Measurements from ENCODE around the gene CNBP. TPM values are rescaled to one million over a fixed set of nuclear protein-coding genes. Genes with fewer than 3 reads are reported as not detected.

CNBP gene
- total and polyA plus RNA-seq, 2 of the 13 experiments (the other 11 are each of a cell fraction or from before 2014, with no cell fraction given) = 282 to 354 TPM

DNA sequence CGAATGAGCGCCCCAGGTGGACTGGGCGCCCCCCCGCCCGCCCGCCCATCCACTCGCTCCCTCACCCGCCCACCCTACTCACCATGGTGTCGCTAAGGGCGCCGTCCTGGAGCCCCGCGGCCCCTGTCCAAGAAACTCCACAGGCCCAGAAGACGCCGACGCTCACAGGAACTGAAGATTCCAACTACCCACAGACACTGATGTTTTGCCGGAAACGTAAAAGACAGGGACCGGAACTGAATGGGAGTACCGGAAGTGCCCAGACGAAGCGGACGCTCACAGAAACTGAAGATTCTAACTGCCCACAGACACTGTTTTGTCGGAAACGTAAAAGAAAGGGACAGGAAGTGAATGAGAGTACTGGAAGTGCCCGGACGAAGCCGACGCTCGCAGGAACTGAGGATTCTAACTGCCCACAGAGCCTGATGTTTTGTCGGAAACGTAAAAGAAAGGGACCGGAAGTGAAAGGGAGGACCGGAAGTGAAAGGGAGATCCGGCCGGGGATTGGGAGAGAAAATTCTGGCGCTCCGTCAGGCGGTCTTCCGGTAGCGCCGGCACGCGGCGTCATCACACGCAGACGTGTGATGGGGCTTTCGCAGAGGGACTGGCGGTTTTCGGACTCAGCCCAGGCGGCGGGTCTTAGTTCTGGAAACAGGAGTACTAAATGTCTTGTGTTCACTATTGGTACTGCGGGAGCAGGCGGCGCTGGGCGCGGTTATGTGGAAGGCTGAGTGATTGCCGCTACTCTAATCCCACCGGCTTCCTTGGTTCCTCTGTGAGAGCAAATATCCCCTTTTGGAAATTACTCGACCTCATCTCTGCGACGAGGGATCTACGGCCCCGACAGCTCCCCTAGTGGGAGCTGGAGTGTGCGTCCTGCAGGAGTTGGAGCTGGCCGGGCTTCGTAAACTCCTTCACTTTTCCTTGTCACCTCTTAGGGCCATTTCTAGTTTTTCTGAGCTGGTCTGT is 22.5 kb downstream of the CNBP start, which contains the start of gene ISY1 (continued):
- TF ChIP-seq, protein P1, sequence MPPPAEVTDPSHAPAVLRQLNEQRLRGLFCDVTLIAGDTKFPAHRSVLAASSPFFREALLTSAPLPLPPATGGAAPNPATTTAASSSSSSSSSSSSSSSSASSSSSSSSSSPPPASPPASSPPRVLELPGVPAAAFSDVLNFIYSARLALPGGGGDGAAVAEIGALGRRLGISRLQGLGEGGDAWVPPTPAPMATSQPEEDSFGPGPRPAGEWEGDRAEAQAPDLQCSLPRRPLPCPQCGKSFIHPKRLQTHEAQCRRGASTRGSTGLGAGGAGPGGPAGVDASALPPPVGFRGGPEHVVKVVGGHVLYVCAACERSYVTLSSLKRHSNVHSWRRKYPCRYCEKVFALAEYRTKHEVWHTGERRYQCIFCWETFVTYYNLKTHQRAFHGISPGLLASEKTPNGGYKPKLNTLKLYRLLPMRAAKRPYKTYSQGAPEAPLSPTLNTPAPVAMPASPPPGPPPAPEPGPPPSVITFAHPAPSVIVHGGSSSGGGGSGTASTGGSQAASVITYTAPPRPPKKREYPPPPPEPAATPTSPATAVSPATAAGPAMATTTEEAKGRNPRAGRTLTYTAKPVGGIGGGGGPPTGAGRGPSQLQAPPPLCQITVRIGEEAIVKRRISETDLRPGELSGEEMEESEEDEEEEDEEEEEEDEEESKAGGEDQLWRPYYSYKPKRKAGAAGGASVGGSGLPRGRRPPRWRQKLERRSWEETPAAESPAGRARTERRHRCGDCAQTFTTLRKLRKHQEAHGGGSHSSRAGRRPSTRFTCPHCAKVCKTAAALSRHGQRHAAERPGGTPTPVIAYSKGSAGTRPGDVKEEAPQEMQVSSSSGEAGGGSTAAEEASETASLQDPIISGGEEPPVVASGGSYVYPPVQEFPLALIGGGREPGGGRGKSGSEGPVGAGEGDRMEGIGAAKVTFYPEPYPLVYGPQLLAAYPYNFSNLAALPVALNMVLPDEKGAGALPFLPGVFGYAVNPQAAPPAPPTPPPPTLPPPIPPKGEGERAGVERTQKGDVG (CRISPR knock-in tag; IDR thresholded peaks at IDR 0.05; ENCODE audit: borderline replicate concordance) = no peak
- TF ChIP-seq ZBTB7A (CRISPR knock-in tag; IDR thresholded peaks at IDR 0.05) = no peak
- 0 out of 2 replicates have a peak, but pooled peaks have one; percentile 57 for TF ChIP-seq ZNF761 (CRISPR knock-in tag; conservative IDR thresholded peaks at IDR 0.05)
- TF ChIP-seq, protein P2, sequence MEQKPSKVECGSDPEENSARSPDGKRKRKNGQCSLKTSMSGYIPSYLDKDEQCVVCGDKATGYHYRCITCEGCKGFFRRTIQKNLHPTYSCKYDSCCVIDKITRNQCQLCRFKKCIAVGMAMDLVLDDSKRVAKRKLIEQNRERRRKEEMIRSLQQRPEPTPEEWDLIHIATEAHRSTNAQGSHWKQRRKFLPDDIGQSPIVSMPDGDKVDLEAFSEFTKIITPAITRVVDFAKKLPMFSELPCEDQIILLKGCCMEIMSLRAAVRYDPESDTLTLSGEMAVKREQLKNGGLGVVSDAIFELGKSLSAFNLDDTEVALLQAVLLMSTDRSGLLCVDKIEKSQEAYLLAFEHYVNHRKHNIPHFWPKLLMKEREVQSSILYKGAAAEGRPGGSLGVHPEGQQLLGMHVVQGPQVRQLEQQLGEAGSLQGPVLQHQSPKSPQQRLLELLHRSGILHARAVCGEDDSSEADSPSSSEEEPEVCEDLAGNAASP (CRISPR knock-in tag; IDR thresholded peaks at IDR 0.05; ENCODE audit: borderline replicate concordance) = peak; percentile 58; the same call in 1 of the 2 replicates
- TF ChIP-seq ZNF709 (CRISPR knock-in tag; IDR thresholded peaks at IDR 0.05) = no peak
- TF ChIP-seq, protein P3, sequence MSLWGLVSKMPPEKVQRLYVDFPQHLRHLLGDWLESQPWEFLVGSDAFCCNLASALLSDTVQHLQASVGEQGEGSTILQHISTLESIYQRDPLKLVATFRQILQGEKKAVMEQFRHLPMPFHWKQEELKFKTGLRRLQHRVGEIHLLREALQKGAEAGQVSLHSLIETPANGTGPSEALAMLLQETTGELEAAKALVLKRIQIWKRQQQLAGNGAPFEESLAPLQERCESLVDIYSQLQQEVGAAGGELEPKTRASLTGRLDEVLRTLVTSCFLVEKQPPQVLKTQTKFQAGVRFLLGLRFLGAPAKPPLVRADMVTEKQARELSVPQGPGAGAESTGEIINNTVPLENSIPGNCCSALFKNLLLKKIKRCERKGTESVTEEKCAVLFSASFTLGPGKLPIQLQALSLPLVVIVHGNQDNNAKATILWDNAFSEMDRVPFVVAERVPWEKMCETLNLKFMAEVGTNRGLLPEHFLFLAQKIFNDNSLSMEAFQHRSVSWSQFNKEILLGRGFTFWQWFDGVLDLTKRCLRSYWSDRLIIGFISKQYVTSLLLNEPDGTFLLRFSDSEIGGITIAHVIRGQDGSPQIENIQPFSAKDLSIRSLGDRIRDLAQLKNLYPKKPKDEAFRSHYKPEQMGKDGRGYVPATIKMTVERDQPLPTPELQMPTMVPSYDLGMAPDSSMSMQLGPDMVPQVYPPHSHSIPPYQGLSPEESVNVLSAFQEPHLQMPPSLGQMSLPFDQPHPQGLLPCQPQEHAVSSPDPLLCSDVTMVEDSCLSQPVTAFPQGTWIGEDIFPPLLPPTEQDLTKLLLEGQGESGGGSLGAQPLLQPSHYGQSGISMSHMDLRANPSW (CRISPR knock-in tag; IDR thresholded peaks at IDR 0.05; ENCODE audit: borderline replicate concordance) = no peak
- peak; percentile 79 for TF ChIP-seq SP4 (CRISPR knock-in tag; IDR thresholded peaks at IDR 0.05)
- TF ChIP-seq MLLT10 (CRISPR knock-in tag; IDR thresholded peaks at IDR 0.05) = no peak
- no peak for TF ChIP-seq ZNF263 (CRISPR knock-in tag; IDR thresholded peaks at IDR 0.05)
- peak; percentile 57 for TF ChIP-seq TP53 (CRISPR knock-in tag; conservative IDR thresholded peaks at IDR 0.05)
- no peak for TF ChIP-seq SAFB2 (CRISPR knock-in tag; IDR thresholded peaks at IDR 0.05; ENCODE audit: borderline replicate concordance, low read depth)
- TF ChIP-seq SAP130 (CRISPR knock-in tag; IDR thresholded peaks at IDR 0.05; ENCODE audit: low read depth) = peak; percentile 89
- no peak for TF ChIP-seq SP1 (IDR thresholded peaks at IDR 0.05)
- TF ChIP-seq SP1 (CRISPR knock-in tag; IDR thresholded peaks at IDR 0.05) = peak; percentile 76
- TF ChIP-seq, protein P4, sequence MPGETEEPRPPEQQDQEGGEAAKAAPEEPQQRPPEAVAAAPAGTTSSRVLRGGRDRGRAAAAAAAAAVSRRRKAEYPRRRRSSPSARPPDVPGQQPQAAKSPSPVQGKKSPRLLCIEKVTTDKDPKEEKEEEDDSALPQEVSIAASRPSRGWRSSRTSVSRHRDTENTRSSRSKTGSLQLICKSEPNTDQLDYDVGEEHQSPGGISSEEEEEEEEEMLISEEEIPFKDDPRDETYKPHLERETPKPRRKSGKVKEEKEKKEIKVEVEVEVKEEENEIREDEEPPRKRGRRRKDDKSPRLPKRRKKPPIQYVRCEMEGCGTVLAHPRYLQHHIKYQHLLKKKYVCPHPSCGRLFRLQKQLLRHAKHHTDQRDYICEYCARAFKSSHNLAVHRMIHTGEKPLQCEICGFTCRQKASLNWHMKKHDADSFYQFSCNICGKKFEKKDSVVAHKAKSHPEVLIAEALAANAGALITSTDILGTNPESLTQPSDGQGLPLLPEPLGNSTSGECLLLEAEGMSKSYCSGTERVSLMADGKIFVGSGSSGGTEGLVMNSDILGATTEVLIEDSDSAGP (CRISPR knock-in tag; IDR thresholded peaks at IDR 0.05; ENCODE audit: borderline replicate concordance) = peak; percentile 61; the same call in 1 of the 2 replicates
- no peak for TF ChIP-seq ZNF563 (CRISPR knock-in tag; IDR thresholded peaks at IDR 0.05)
- no peak for TF ChIP-seq PHF5A (CRISPR knock-in tag; IDR thresholded peaks at IDR 0.05; ENCODE audit: low read depth, unreplicated experiment)
- TF ChIP-seq, protein P5, sequence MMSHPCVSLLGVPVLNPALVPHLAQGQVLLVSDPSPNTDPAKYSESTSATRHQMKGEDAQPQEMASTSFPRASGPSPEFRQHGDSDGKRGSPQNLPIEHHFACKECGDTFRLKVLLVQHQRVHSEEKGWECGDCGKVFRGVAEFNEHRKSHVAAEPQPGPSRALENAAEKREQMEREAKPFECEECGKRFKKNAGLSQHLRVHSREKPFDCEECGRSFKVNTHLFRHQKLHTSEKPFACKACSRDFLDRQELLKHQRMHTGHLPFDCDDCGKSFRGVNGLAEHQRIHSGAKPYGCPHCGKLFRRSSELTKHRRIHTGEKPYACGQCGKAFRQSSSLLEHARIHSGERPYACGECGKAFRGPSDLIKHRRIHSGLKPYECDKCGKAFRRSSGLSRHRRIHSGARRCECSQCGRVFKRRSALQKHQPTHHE (CRISPR knock-in tag; IDR thresholded peaks at IDR 0.05; ENCODE audit: borderline replicate concordance) = peak; percentile 91; the same call in 1 of the 2 replicates

All from HepG2 (cell line).